Cardiac fibroblast (primary cell): ENCODE measurements around the gene SGIP1.

Experiments used
- DNase-seq, 2 donors: peaks; one replicate each; pipeline versions ENCODE4 v3.0.0 to v3.0.0-alpha.2; 2010; ENCODE audit warnings: low read depth in 2 of 2
- H3K4me3 ChIP-seq, 2 donors: replicated peaks in 1 of 2; 1 replicate in 1 of 2; 2 replicates in 1 of 2; pipeline ENCODE4 v1.5.1; 2011; ENCODE audit warnings: low read depth in 2 of 2, low read length in 2 of 2, mild to moderate bottlenecking in 2 of 2, moderate library complexity in 1 of 2
- TF ChIP-seq, protein P1 (sequence below): IDR thresholded peaks from one replicate; pipeline ENCODE4 v1.5.1; 2011; ENCODE audit warnings: low read depth, mild to moderate bottlenecking, low read length, inconsistent platforms

Gene SGIP1

DNA sequence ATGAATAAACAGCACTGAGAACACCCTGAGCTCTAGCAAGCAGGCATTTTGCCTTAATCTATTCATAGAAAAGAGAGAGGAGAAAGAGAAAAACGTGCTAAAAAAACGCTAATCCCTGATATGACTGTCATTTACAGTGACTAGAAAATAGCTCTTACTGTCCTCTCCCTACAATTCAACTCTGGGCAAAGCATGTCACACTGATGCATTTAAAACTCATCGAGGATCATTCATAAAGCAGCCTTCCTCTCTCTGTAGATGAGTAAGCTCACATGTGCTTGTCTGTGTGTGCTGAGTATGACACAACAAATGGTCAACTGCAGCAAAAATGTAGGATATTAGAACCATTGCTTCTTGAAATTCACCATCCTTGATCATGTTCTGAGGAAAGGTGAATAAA, 109.0 kb downstream of the SGIP1 start:
- TF ChIP-seq, protein P1, sequence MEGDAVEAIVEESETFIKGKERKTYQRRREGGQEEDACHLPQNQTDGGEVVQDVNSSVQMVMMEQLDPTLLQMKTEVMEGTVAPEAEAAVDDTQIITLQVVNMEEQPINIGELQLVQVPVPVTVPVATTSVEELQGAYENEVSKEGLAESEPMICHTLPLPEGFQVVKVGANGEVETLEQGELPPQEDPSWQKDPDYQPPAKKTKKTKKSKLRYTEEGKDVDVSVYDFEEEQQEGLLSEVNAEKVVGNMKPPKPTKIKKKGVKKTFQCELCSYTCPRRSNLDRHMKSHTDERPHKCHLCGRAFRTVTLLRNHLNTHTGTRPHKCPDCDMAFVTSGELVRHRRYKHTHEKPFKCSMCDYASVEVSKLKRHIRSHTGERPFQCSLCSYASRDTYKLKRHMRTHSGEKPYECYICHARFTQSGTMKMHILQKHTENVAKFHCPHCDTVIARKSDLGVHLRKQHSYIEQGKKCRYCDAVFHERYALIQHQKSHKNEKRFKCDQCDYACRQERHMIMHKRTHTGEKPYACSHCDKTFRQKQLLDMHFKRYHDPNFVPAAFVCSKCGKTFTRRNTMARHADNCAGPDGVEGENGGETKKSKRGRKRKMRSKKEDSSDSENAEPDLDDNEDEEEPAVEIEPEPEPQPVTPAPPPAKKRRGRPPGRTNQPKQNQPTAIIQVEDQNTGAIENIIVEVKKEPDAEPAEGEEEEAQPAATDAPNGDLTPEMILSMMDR, result no peak
- peak in 1 of 2 donors; percentile 34 for DNase-seq
- H3K4me3 ChIP-seq, result no peak overlapping the region

DNA sequence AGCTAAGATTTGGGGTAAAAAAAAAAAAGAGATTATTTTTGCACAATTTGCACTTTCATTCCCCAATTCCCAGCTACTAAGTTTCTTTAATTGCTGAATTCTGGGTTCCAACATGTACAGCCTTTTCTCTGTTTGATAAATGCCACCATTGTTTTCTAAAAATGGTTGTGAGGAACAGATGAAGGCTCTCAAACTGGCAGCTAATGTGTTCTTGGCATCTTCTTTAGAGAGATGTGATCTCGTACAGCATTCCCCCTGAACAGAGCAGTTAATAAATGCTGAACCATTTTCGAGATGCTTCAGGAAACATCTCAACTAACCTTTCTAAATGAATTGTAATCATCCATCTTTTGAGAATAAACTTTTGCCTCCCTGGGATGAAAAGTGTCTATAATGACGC, 110.4 kb downstream of the SGIP1 start:
- TF ChIP-seq, protein P1, result no peak
- no peak for DNase-seq

DNA sequence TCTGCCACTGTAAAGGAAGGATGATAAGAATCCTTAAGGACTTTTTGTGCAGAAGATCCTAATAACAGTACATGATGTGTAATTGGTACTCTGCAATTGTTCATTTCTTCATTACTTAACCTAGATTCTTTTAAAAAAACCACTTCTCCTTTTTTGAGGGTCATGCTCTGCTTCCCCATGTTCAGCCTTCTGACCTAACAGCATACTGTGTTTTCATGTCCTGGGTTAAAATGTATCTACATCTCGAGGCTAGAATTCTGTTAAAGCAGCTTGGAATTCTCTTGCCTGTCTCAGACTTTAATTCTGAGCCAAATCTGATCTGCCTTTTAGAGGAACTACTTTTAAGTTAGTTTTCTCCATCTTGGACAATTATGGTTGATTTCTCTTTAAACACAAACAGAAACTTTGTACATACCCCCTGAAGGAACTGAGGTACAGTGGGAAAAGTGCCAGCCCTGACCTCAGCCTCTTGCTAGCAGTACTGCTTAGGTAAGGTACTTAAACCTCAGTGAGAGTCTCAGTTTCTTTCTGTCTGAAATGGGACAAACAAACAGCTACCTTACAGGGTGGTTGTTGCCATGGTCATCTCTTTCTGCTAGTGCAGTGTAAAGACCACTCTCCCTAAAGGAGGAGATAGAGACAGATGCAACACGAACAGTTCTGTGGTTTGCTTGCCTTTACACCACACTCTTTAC, 115.1 kb downstream of the SGIP1 start:
- TF ChIP-seq, protein P1, result no peak
- no peak overlapping the region for H3K4me3 ChIP-seq
- DNase-seq, result no peak

More for the DNA sequence above, 110.4 kb downstream of the SGIP1 start:
- no peak overlapping the region for H3K4me3 ChIP-seq

DNA sequence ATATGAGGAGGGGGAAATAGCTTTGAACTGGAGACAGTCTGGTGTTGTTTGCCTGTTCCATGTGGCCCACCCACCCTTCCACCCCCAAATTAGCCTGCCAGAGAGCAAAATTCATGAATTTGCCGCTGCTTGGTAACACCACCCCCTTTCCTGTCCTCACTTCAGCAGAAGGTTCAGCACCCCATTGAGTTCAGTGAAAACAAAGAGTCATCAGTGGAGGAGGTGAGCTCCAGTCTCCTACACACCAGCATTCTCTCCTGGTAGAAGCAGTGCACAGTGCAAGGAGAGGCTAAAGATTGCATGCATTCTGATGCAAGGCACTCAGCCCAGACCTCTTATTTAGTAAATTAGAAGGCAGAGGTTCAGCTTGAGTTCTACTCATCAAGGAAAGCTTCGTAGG, 118.6 kb downstream of the SGIP1 start:
- TF ChIP-seq, protein P1, result no peak
- no peak overlapping the region for H3K4me3 ChIP-seq
- peak in 1 of 2 donors; percentile 9 for DNase-seq

DNA sequence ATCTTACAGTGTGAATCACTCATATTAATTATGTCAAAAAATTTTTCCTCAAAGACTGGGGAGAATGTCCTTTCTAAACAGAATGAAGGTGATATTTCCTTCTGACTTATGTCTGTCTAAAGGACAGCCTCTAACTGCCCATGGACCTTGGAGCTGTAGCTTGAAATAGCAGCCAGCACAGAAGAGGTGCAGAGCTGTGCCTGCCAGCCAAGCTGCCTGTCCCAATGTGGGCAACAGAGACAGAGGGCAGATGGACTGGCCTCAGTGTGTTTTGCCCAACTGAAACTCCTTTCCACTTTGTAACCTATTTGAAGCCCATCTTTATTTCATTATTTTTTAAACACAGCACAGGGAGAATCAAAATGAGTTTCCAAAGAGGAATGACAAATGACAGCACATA, 120.7 kb downstream of the SGIP1 start:
- DNase-seq, result no peak
- TF ChIP-seq, protein P1, result no peak
- H3K4me3 ChIP-seq, result no peak overlapping the region

DNA sequence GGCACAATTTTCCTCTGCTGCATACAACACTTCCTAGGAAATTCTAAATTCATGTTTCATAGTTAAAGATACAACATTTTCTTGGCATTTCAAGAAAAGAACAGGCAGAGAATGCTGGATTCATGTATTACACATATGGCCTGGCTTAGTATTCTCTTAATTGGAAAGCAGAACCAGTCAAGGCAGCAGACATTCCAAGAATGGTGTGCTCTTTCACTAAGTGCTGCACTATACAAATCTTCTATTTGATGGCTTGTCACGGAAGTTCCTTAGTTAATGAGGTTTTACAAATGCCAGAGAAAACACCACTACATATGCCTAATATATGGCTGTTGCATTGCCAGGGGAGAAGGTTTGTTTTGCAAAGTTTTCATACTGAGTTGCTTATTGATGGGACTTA, 137.5 kb downstream of the SGIP1 start:
- H3K4me3 ChIP-seq, result no peak overlapping the region

More for the DNA sequence above, 137.5 kb downstream of the SGIP1 start:
- DNase-seq, result no peak
- TF ChIP-seq, protein P1, result no peak
